ENCODE measurements around the gene TRAFD1. TPM values are rescaled to one million over a fixed set of nuclear protein-coding genes. Genes with fewer than 3 reads are reported as not detected.

Gene TRAFD1
- total RNA-seq, 2 donors from 2014 or later = 22.8 to 37.2 TPM

GRCh38 chr12:112194601-112195247 is 69.4 kb downstream of the TRAFD1 start:
- Histone ChIP-seq H3K36me3 (peaks cover 8% of the 10 kb centered on the region), H3K4me1 (no peaks in the 10 kb centered on the region), H3K9me3 (no peaks in the 10 kb centered on the region), H3K9ac (ENCODE audit: low read depth in 2 of 2, low read length in 2 of 2) (no peak overlapping the region), H3K4me3 (no peak overlapping the region), H3K27me3 (no peaks in the 10 kb centered on the region), H3K27ac (no peak overlapping the region)
- no peak for TF ChIP-seq CTCF (IDR thresholded peaks at IDR 0.05)
- intact Hi-C loops (cut with DNase I) = loop anchor here (5.0 kb wide), 1 partner anchor 193 kb away; no protein-coding TSS in a partner anchor
- DNase-seq = no peak

GRCh38 chr12:112196196-112196875 is 71.0 kb downstream of the TRAFD1 start:
- Histone ChIP-seq H3K36me3 (peaks cover 8% of the 10 kb centered on the region), H3K9me3 (no peaks in the 10 kb centered on the region), H3K4me1 (no peaks in the 10 kb centered on the region), H3K4me3 (no peak overlapping the region), H3K27ac (no peak overlapping the region), H3K27me3 (no peaks in the 10 kb centered on the region), H3K9ac (ENCODE audit: low read depth in 2 of 2, low read length in 2 of 2) (no peak overlapping the region)
- intact Hi-C loops (cut with DNase I) = loop anchor here (5.0 kb wide), 1 partner anchor 191 kb away; no protein-coding TSS in a partner anchor
- no peak for TF ChIP-seq CTCF (IDR thresholded peaks at IDR 0.05)
- DNase-seq = no peak

GRCh38 chr12:112198120-112198733 is 72.9 kb downstream of the TRAFD1 start:
- Histone ChIP-seq H3K9me3 (no peaks in the 10 kb centered on the region), H3K9ac (ENCODE audit: low read depth in 2 of 2, low read length in 2 of 2) (no peak overlapping the region), H3K27ac (no peak overlapping the region), H3K4me1 (no peaks in the 10 kb centered on the region), H3K4me3 (no peak overlapping the region), H3K27me3 (no peaks in the 10 kb centered on the region), H3K36me3 (peaks cover 8% of the 10 kb centered on the region)
- TF ChIP-seq CTCF (IDR thresholded peaks at IDR 0.05) = peak; percentile 20
- peak; percentile 48 for DNase-seq
- intact Hi-C loops (cut with DNase I) = loop anchor here (5.0 kb wide), 1 partner anchor 189 kb away; no protein-coding TSS in a partner anchor

GRCh38 chr12:112199136-112199535 is 73.8 kb downstream of the TRAFD1 start:
- DNase-seq = no peak
- H3K36me3 ChIP-seq = peaks cover 6% of the 10 kb centered on the region
- no peak for TF ChIP-seq CTCF (IDR thresholded peaks at IDR 0.05)
- H3K4me3 ChIP-seq = no peak overlapping the region
- no peak overlapping the region for H3K9ac ChIP-seq (ENCODE audit: low read depth in 2 of 2, low read length in 2 of 2)
- H3K9me3 ChIP-seq = no peaks in the 10 kb centered on the region
- intact Hi-C loops (cut with DNase I) = loop anchor here (5.0 kb wide), 1 partner anchor 188 kb away; no protein-coding TSS in a partner anchor
- no peaks in the 10 kb centered on the region for H3K27me3 ChIP-seq
- H3K27ac ChIP-seq = no peak overlapping the region
- H3K4me1 ChIP-seq = no peaks in the 10 kb centered on the region

Small RNAs within 50 kb of the gene (microRNA-seq; reads per million reads assigned to microRNA genes)
- not detected for gene MIR6861

Other genes with a start within 250 kb of the TRAFD1 start
- gene TMEM116, start 112.4 kb upstream of the TRAFD1 start, total RNA-seq = 1 to 10 TPM; 5.2 to 8.5 TPM
- 100 to 1,000 TPM; 136 to 152 TPM for gene ERP29, start 112.1 kb upstream of the TRAFD1 start, total RNA-seq
- 10 to 100 TPM; 14.3 to 19.7 TPM for gene NAA25, start 16.8 kb upstream of the TRAFD1 start, total RNA-seq

Measured in colonic mucosa (tissue), 4 donors.